CD14-positive monocyte (primary cell): ENCODE measurements around the gene RAB21. TPM values are rescaled to one million over a fixed set of nuclear protein-coding genes. Genes with fewer than 3 reads are reported as not detected.
"Not testable (repeated sequence)": the region's sequence is repeated elsewhere in the genome, so short reads cannot be mapped to it uniquely, and the experiment has no call there.

ENCODE experiments used
- DNase-seq, 3 donors: peaks; one replicate each; pipeline ENCODE4 v3.0.0-alpha.2; 2011 to 2022
- H2AFZ ChIP-seq: 2 replicates; pipeline ENCODE4 v1.6.0; 2012; ENCODE audit warnings: mild to moderate bottlenecking, low read depth, low read length, inconsistent platforms; ENCODE audit not compliant: insufficient read depth, poor library complexity, severe bottlenecking
- H3K27ac ChIP-seq, 2 donors: 1 replicate in 1 of 2; 2 replicates in 1 of 2; pipeline ENCODE4 v1.5.1; 2012 to 2013; ENCODE audit warnings: low read length in 2 of 2, control low read depth in 1 of 2, inconsistent platforms in 1 of 2, low read depth in 1 of 2, mild to moderate bottlenecking in 1 of 2
- H3K27me3 ChIP-seq, 2 donors: one replicate each; pipeline versions ENCODE4 v1.6.0 to v1.6.1; 2011 to 2013; ENCODE audit warnings: low read length in 2 of 2; ENCODE audit not compliant: control insufficient read depth in 2 of 2, insufficient read depth in 2 of 2
- H3K36me3 ChIP-seq, 2 donors: replicated peaks in 1 of 2; 1 replicate in 1 of 2; 2 replicates in 1 of 2; pipeline versions ENCODE4 v1.5.1 to v1.6.1; 2012 to 2013; ENCODE audit warnings: low read length in 2 of 2, control low read depth in 1 of 2, inconsistent platforms in 1 of 2, mild to moderate bottlenecking in 1 of 2; ENCODE audit not compliant: insufficient read depth in 2 of 2, control insufficient read depth in 1 of 2
- H3K4me1 ChIP-seq, 2 donors: 1 replicate in 1 of 2; 2 replicates in 1 of 2; pipeline versions ENCODE4 v1.5.1 to v1.6.1; 2012 to 2013; ENCODE audit warnings: low read length in 2 of 2, control low read depth in 1 of 2, inconsistent platforms in 1 of 2, mild to moderate bottlenecking in 1 of 2, moderate library complexity in 1 of 2; ENCODE audit not compliant: insufficient read depth in 2 of 2, control insufficient read depth in 1 of 2
- H3K4me2 ChIP-seq: replicated peaks from 2 replicates; pipeline ENCODE3; 2012; ENCODE audit warnings: low read length, moderate library complexity, mild to moderate bottlenecking; ENCODE audit not compliant: poor library complexity, severe bottlenecking; ENCODE audit errors: extremely low read depth
- H3K4me3 ChIP-seq, 3 experiments: fragments of 200-600 bp in 1 of 3; sonication (generic) in 1 of 3; replicated peaks in 1 of 3; 1 replicate in 2 of 3; 2 replicates in 1 of 3; pipeline ENCODE4 v1.5.1; 2011 to 2013; ENCODE audit warnings: low read length in 3 of 3, mild to moderate bottlenecking in 3 of 3, control low read depth in 2 of 3, low read depth in 2 of 3, inconsistent platforms in 1 of 3, moderate library complexity in 1 of 3
- H3K79me2 ChIP-seq: 2 replicates; pipeline ENCODE4 v1.6.0; 2012; ENCODE audit warnings: mild to moderate bottlenecking, control low read depth, inconsistent platforms, low read length, moderate library complexity; ENCODE audit not compliant: insufficient read depth
- H3K9ac ChIP-seq: 2 replicates; pipeline ENCODE4 v1.6.0; 2017; ENCODE audit warnings: low read length, mild to moderate bottlenecking; ENCODE audit not compliant: insufficient read depth, poor library complexity, severe bottlenecking
- H3K9me3 ChIP-seq, 2 donors: replicated peaks in 1 of 2; 1 replicate in 1 of 2; 2 replicates in 1 of 2; pipeline versions ENCODE4 v1.5.1 to v1.6.1; 2012 to 2013; ENCODE audit warnings: low read length in 2 of 2, control low read depth in 1 of 2; ENCODE audit not compliant: control insufficient read depth in 1 of 2, insufficient read depth in 1 of 2
- H4K20me1 ChIP-seq: 2 replicates; pipeline ENCODE4 v1.6.0; 2012; ENCODE audit warnings: mild to moderate bottlenecking, low read length, control low read depth, moderate library complexity; ENCODE audit not compliant: insufficient read depth
- H3K27ac Mint-ChIP-seq, 7 donors: one replicate each; pipeline ENCODE4 v1.8.0; 2020; ENCODE audit warnings: mild to moderate bottlenecking in 7 of 7, mixed read lengths in 7 of 7, moderate library complexity in 6 of 7, inconsistent platforms in 2 of 7
- H3K27me3 Mint-ChIP-seq, 3 donors: one replicate each; pipeline ENCODE4 v1.8.0; 2021 to 2022; ENCODE audit warnings: low read depth in 3 of 3, mild to moderate bottlenecking in 3 of 3, mixed read lengths in 3 of 3, moderate library complexity in 3 of 3, inconsistent platforms in 1 of 3
- H3K36me3 Mint-ChIP-seq, 2 donors: one replicate each; pipeline ENCODE4 v1.8.0; 2020; ENCODE audit warnings: mixed read lengths in 2 of 2, inconsistent platforms in 1 of 2, mild to moderate bottlenecking in 1 of 2
- H3K4me1 Mint-ChIP-seq: one replicate; pipeline ENCODE4 v1.8.0; 2020; ENCODE audit warnings: mild to moderate bottlenecking, mixed read lengths
- H3K4me3 Mint-ChIP-seq, 2 donors: one replicate each; pipeline ENCODE4 v1.8.0; 2020; ENCODE audit warnings: mild to moderate bottlenecking in 2 of 2, mixed read lengths in 2 of 2, moderate library complexity in 1 of 2
- H3K9me3 Mint-ChIP-seq, 7 donors: one replicate each; pipeline ENCODE4 v1.8.0; 2020 to 2022; ENCODE audit warnings: mixed read lengths in 7 of 7, mild to moderate bottlenecking in 6 of 7, moderate library complexity in 6 of 7, inconsistent platforms in 2 of 7
- CTCF ChIP-seq: fragments of 200-600 bp; IDR thresholded peaks from one replicate; pipeline ENCODE4 v1.8.0; 2022; ENCODE audit warnings: antibody characterized with exemption, mild to moderate bottlenecking
- WGBS: methylation state at CpG from one replicate; pipeline ENCODE4 v1.1.5; 2013; ENCODE audit warnings: missing lambda C conversion rate; ENCODE audit not compliant: insufficient coverage; 5-methylcytosine and 5-hydroxymethylcytosine counted together
- intact Hi-C, 2 donors: fragments of 100-400 bp; cut with micrococcal nuclease; formaldehyde crosslinking; loops; one replicate each; pipeline versions ENCODE4 v1.15.0 to v1.15.1; 2023
- polyA plus RNA-seq, 3 donors: library from polyadenylated mRNA; depleted of rRNA in 1 of 3; unstranded in 2 of 3; stranded (reverse) in 1 of 3; fragments of 300-500 nt in 2 of 3; fragments of >200 nt in 1 of 3; fragmentation: Illumina TruSeq in 2 of 3; gene quantifications; 1 replicate in 2 of 3; 2 replicates in 1 of 3; pipeline ENCODE4 v1.2.3, GENCODE V29; 2012 to 2021

The RAB21 gene
- polyA plus RNA-seq, 3 donors = 10.8 to 36.0 (median 31.1) TPM

GRCh38 chr12:71804505-71804904 is 49.8 kb downstream of the RAB21 start:
- Histone ChIP-seq H3K9me3 (no peaks in the 10 kb centered on the region), H3K4me2 (no peak overlapping the region), H3K27ac (no peak overlapping the region), H4K20me1 (no peaks in the 10 kb centered on the region), H3K4me1 (peaks cover 0 to under 1% of the 10 kb centered on the region in 2 donors), H3K79me2 (no peaks in the 10 kb centered on the region), H3K9ac (no peak overlapping the region), H3K27me3 (no peaks in the 10 kb centered on the region), H3K36me3 (no peaks in the 10 kb centered on the region), H2AFZ (no peak overlapping the region), H3K4me3 (no peak overlapping the region)
- WGBS = 97% methylated on average over 3 of the region's 6 CpGs
- no peak for TF ChIP-seq CTCF
- Mint-ChIP-seq H3K4me3 (no peak overlapping the region), H3K27ac (no peak overlapping the region), H3K4me1 (peaks cover 10% of the 10 kb centered on the region), H3K36me3 (no peaks in the 10 kb centered on the region), H3K27me3 (no peaks in the 10 kb centered on the region), H3K9me3 (peaks cover 0 to 11% (median 5%) of the 10 kb centered on the region in 7 donors)
- no peak for DNase-seq
- intact Hi-C loops = no loop called here

DNA sequence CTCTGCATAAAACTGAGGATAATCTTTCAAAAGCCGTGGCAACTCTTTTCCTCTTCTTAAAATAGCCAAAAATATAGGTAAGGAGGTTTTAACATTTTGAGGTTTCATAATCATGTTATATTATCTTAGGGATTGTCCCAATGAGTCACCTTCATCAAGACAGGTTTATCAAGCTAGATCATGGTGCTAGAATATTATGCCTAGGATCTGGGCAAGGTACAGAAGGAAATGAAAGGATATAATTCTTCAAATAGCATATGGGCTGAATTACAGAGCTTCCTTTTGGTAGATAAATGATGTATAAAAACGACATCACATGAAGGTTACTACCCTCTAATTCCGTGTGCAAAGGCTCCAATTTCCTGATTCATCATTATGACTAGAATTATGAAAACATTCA is 56.3 kb downstream of the RAB21 start:
- Histone ChIP-seq H2AFZ (no peak overlapping the region), H4K20me1 (no peaks in the 10 kb centered on the region), H3K4me1 (no peaks in the 10 kb centered on the region), H3K4me2 (no peak overlapping the region), H3K9me3 (no peaks in the 10 kb centered on the region), H3K27me3 (no peaks in the 10 kb centered on the region), H3K36me3 (no peaks in the 10 kb centered on the region), H3K27ac (no peak overlapping the region), H3K79me2 (no peaks in the 10 kb centered on the region), H3K4me3 (no peak overlapping the region), H3K9ac (no peak overlapping the region)
- peaks cover 0 to 2% (median 0%) of the 10 kb centered on the region in 3 donors for H3K27me3 Mint-ChIP-seq
- no peak overlapping the region for H3K4me3 Mint-ChIP-seq
- H3K36me3 Mint-ChIP-seq = no peaks in the 10 kb centered on the region
- H3K27ac Mint-ChIP-seq = no peak overlapping the region
- TF ChIP-seq CTCF = no peak
- H3K4me1 Mint-ChIP-seq = no peaks in the 10 kb centered on the region
- H3K9me3 Mint-ChIP-seq = no peaks in the 10 kb centered on the region
- DNase-seq = no peak
- intact Hi-C loops = no loop called here
- WGBS = no CpG with 5 or more reads among the region's 3 CpGs

GRCh38 chr12:71815242-71815641 is 60.6 kb downstream of the RAB21 start:
- not testable (repeated sequence) for H3K27ac Mint-ChIP-seq, H3K27ac ChIP-seq, H3K4me3 Mint-ChIP-seq

More at GRCh38 chr12:71815242-71815641, 60.6 kb downstream of the RAB21 start:
- intact Hi-C loops, H3K9me3 Mint-ChIP-seq, H3K27me3 ChIP-seq, H3K9me3 ChIP-seq, H3K4me2 ChIP-seq, H3K4me3 ChIP-seq, DNase-seq, H2AFZ ChIP-seq, H3K79me2 ChIP-seq, H3K27me3 Mint-ChIP-seq, H3K36me3 Mint-ChIP-seq, H3K36me3 ChIP-seq, H3K4me1 ChIP-seq, H3K9ac ChIP-seq, H3K4me1 Mint-ChIP-seq, H4K20me1 ChIP-seq: not testable (repeated sequence)
- no CpG with 5 or more reads among the region's 6 CpGs for WGBS
